GM21381 (cell line): Measurements from ENCODE around the gene CST7.

Source experiments
- ATAC-seq: cut with Tn5 transposase; IDR thresholded peaks from one replicate; pipeline ENCODE4 v1.9.1; 2021; ENCODE audit warnings: mild to moderate bottlenecking, moderate library complexity; ENCODE audit not compliant: unreplicated experiment

Gene CST7

DNA sequence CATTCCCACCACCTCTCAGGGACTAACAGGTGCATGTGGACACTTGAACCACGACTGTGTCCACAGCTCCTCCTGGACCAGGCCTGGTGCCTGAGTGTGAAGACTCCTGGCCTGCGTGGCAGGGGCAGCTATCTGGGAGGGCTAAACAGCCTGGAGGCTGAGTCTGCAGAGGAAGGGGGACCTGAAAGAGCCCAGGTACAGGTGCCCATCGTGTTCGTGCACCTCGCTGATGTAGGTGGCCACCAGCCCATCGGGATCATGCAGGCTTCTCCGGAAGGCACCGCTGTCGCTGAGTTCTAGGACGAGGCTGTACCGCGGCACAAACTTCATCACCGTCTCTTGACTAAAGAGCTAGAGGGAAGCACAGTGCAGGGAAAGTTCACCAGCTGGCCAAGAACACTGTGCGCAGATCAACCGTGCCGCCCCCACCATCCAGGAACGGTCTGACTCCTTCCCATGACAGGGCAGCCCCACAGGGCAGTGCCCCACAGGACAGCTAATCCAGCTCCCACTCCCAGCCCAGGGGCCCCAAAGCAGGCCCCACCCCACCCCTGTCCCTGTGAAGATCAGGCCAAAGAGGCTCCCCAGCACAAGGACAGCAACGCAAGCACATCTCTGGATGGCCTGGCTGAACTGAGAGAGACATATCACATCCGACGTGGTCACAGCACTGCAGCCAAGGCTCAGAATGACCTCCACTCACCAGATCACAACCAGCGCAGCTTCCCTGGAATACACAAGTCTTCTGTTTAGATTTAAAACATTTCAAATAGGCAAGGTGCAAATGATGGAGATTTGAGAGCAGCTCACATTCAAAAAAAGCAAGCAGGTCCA is 14.8 kb downstream of the CST7 start:
- no peak for ATAC-seq

DNA sequence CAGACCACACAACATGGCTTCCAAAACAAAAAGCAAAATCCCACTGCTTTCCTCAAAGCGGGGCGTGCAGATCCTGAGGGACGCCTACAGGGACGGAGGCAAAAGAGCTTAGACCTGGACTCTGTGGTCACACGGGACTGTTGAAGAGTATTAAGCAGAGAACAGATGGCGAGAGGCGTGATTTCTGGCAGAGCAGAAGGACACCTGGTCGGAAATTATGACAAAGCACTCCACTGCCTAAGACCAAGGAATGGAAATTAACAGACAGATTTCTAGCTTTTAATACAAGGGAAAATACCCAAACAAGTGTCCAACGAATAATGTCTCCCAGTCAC is 15.4 kb downstream of the CST7 start:
- ATAC-seq, result no peak

DNA sequence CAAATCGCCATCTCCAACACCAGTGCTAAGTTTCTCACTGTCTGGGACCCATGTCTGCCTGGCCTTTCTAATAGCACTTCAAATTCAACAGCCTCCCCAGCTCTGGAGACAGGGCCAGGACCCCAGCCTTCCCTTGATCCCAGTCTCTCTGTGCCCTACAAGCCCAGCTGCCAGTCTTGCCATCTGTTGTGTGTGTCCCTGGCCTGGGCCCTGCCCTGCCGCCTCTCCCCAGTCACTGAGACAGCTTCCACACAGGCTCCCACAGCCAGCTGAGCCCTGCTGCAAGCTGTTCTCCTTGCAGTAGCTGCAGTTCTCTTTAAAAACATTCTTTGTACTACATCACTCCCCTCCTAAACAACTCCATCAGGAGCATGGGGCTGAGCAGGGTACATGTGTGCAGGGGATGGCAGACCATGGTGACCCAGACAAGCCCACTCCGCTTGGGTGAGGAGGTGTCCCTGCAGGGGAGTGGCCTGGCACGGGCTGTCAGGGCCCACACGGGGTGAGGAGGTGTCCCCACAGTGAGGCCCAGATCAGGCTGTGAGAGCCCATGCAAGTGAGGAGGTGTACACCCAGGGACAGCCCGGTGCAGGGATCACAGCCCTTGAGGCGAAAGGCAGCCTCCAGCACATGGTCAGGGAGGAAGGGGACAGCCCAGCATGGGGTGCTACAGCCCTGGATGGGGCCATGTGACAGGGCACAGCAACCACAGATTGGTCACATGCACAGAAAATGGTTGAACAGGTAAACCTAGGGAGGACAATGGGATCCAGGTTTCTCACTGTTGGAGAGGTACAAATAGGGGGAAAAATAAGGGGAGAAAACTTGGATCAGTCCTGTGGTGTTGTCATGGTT is 16.2 kb downstream of the CST7 start:
- no peak for ATAC-seq

DNA sequence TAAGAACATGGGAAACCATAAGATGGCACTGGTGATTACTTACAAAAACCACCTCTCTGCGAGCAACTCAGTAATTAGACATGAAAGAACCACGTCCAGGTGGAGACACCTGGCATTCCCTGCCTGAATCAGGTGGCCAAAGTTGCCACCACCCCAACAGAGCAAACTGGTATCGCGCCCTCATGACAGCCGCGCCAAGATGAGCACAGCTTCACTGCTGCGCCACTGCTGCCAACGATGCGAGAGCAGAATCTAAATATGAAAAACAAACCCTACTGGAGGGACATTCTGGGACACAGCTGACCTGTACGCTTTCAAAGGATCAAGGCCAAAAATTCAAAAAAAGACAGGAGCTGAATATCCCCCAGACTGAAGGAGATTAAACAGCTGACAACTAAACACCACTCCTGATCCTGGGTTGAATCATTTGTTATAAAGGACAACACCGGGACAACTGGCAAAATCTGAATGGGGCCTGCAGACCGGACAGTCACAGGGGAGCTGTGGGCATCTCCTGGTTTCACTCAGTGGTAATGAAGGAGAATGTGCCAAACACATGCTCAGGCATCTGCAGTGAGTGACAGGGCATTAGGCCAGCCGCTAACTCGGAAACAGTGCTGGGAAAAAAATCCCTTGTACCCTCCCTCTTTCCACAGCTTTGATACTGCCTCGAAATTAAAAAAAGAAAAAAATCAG is 17.4 kb downstream of the CST7 start:
- ATAC-seq, result no peak

DNA sequence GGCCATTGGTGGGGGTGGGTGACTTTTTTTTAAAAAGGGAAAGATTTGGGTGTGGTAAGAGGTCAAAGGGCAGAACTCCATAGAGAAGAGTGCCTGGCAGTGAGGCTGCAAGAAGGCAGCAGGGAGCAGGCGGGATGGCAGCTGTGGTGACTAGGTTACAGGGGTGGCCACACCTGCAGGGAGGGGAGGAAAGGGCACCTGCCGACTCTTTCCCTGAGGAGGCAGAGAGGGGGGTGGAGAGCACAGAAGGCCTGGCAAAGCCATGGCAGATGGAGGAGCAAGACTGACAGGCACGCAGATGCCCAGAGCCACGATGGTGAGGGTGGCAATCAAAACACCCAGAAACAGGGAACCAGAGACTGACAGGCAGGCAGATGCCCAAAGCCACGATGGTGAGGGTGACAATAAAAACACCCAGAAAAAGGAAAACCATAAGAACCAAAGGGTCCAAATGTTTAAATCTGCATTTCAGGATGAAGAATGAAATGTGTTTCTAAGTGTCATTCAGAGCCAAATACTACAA is 19.3 kb downstream of the CST7 start:
- ATAC-seq, result no peak

DNA sequence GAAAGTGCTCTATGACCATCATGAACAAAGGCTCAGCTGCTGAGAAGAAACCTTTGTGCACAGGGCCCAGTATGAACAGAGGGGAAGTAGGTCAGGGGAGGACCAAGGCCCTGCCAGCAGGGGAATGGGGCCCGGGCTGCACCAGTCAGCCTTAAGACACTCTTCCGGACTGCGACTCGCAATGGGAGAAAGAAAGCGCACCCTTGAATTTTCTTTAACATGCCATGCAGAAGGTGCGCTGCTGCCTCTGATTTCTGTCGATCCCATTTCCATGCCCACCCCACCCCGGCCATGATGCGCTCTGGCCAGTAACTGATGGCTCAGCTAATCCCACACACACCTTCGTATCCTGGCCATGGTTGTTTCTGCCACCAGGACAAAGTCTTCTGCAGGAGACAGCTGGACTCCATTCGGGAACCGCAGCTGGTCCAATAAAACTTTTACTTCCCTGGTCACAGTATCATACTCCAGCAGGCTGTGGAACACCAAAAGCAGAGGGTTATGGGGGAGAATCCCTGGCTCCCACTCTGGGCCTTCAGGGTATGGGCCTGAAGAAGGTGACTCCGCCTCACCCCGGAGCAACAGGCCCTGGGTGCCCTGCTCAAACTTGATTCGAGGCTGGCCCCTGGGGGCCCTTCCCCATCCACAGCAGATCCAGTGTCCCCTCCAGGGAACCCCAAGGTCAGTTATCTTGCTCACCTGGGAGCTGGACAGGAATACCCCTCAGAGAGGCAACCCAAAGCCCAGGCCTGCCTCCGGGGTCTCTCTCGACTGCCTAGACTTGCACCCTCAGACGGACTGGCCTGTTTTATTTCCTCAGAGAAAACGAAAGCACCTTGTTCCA is 20.3 kb downstream of the CST7 start:
- ATAC-seq, result no peak

DNA sequence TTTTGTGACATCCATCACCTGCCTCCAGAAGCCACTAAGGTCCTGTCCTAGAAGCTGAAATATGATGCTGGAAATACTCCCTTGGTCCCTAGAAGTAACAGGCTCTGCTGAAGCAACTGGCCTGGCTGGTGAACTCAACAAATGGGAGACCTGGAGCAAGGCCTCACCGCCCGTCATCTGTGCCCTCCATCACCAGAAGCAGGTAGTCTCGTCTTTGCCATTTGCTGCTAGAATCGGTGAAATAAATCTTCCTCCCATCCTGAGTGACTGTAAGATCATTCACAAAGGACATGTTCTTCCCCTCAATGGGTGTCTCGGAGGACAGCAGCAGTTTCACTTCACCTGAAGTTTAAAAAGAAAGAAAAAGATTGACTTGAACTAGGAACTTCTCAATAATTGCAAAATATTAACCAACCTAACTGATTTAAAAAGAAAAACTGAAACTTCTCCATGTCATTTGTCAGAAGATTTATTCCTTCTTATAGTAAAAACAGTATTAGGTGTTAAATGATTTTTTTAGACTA is 21.0 kb downstream of the CST7 start:
- no peak for ATAC-seq

DNA sequence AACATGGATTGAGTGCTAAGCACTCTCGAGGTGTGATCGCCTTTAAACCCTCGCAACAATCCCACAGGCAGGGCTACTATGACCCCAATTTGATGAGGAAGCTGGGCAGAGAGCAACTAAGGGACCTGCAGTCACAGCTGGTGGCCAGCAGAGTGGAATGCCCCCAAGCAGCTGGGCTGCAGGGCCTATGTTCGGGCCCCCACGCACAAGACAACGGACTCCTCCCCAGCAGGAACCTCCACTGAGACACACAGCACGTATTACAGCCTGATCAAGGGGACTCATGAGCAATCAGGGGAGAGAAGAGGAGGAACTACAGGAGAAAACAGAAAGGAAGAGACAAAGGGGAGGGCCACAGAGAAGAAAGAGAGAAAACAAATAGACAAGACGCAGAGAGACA is 21.7 kb downstream of the CST7 start:
- no peak for ATAC-seq

DNA sequence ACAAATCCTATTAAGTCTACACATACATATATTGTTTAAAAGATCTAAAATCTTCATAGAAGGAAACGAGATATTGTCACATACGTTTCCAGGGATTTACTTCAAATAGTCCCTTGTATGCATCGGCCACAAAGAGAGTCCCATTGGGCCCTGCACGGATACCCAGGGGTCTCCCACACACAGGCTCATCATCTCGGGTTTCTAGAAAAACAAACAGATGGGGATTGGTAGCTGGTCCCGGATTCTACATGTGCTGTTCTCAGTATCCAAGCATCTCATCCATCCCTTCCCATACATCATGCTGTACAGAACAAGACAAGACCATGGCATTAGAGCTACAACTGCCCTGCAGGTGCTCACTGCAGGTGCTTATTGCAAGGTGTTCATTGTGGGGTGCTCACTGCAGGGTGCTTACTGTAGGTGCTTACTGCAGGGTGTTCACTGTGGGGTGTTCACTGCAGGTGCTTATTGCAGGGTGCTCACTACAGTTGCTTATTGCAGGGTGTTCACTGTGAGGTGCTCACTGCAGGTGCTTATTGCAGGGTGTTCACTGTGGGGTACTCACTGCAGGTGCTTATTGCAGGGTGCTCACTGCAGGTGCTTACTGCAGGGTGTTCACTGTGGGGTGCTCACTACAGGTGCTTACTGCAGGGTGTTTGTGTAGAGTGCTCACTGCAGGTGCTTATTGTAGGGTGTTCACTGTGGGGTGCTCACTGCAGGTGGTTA is 22.5 kb downstream of the CST7 start:
- ATAC-seq, result no peak

DNA sequence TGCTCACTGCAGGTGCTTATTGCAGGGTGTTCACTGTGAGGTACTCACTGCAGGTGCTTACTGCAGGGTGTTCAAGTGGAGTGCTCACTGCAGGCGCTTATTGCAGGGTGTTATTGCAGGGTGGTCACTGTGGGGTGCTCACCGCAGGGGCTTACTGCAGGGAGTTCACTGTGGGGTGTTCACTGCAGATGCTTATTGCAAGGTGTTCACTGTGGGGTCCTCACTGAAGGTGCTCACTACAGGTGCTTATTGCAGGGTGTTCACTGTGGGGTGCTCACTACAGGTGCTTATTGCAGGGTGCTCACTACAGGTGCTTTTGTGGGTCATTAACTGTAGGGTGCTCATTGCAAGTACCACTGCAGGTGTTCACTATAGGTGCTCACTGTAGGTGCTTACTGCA is 23.3 kb downstream of the CST7 start:
- ATAC-seq, result no peak

DNA sequence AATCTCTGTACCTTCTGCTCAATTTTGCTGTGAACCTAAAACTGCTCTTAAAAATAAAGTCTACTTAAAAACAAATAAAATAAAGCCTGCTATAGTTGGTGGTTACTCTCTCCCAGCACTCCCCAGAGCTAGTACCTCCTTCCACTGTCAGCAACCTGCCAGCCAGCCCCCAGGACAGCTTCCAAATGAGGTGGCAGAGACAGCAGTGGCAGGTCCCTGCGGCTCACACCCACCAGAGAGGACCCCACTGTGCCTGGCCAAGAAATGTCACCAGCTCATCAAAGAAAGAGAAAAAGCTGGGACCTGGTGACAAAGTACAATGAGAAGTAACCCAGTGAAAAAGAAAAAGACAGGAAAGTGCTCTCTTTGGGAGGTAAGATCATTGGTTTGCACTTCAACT is 28.3 kb downstream of the CST7 start:
- no peak for ATAC-seq

DNA sequence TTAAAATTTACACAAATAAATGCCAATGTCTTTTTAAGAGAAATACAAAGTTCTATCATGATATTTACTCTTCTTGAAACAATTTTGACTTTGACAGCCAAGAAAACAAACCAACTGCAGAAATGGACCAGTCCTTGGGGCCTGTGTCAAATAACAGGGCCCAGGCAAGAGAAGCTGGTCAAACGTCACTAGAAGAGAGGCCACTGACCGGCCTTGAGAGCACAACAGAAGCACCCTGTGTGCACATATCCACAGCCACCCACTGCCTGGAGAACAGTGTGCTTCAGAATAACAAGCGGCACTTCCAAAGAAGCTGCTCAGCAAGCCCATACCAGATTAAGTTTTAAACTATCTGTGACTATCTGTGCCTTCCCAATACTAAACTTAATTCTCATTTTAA is 28.7 kb downstream of the CST7 start:
- no peak for ATAC-seq

DNA sequence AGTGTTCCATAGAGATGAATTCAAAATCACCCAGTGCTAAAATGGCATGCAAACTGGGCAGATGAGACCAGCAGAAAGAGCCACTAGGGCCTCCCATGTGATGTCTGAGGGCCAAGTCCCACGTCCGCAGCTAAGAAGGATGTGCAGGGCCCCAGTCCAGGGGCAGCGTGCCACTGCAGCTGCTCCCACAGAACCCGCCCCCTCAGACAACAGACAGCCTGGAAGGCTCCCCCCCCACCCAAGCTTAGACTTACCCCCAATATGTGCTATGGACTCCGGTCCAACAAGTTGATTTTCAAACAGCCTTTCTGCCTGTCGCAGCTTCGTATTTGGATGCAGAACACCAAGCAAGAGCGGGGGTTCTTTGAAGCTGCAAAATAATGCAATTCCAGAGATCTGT is 29.4 kb downstream of the CST7 start:
- no peak for ATAC-seq

DNA sequence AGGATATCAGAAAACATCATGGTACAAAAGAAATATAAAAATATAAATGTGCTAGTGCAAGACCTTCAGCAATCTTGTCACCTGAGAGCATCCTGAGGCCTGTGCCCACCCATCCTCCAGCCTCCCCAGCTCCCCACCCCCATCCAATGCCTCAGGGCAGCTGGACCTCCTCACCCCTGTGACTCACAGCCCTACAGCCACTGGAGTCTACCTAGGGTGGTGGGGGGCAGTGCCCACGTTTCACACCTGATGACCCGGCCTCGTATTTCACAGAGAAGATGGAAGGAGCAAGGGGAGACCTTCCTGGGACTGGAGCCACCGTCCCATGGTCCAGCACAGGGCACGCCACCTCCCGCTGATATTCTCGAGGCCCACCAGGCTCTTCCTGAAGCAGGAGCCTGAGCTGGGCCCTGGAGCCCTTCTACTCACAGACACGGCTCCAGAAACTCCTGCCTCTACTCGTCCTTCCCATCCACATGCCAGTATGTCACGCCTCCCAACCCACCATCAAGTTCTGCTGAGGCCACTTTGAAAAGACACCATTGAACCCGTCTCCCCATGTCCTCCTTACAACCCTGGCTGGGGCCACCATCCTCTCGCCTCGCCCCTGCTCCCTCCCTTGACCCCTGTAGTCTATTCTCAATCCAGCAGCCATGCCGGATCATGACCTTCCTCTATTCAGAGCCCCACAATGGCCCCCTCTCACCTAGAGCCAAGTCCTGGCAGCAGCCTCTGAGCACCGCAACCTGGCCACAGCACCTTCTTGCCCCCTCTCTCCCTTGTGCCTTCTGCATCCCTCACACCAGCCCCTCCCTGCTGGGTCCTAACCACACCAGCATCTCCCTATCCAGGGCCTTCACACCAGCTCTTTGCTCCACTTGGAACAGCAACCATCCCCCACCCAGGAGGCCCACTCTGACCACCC is 30.2 kb downstream of the CST7 start:
- ATAC-seq, result no peak

DNA sequence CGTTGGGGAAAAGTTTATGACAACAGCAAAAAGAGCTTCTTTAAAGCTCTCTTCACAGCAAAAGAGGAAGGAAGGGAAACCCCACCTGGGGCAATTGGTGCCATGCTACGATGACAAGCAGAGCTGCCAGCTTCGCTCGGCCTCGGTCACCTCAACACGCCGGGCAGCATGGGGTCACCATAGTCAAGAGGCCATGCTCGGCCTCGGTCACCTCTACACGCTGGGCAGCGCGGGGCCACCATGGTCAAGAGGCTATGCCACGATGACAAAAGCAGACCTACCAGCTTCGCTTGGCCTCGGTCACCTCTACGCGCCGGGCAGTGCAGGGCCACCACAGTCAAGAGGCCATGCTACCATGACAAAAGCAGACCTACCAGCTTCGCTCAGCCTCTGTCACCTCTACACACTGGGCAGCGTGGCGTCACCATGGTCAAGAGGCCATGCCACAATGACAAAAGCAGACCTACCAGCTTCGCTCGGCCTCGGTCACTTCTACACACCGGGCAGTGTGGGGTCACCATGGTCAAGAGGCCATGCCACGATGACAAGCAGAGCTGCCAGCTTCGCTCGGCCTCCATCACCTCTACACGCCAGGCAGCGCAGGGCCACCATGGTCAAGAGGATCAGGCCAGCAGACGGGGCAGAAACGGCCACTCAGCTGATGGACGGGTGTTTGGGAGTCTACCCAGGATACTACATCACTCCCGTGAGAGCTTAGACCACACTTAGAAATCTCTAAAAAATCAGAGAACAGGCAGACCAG is 31.4 kb downstream of the CST7 start:
- no peak for ATAC-seq

DNA sequence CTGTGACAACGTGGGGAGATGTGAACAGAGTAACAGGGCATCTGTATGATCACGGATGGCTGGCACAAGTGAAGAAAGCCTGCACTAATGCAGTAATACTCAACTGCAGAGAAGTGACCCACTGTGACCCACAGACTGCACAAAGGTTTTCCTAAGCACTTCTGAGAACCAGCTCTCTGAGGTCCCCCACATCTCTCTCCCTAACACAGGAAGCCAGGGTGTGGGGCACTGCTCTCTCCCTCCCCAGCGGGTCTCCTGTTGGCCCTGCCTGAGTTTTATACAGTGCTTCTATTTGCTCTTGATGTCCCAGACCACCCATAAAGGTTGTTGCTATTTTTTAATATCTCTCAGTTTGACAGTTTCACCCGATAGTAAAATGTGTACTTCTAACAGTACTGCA is 32.2 kb downstream of the CST7 start:
- ATAC-seq, result no peak

DNA sequence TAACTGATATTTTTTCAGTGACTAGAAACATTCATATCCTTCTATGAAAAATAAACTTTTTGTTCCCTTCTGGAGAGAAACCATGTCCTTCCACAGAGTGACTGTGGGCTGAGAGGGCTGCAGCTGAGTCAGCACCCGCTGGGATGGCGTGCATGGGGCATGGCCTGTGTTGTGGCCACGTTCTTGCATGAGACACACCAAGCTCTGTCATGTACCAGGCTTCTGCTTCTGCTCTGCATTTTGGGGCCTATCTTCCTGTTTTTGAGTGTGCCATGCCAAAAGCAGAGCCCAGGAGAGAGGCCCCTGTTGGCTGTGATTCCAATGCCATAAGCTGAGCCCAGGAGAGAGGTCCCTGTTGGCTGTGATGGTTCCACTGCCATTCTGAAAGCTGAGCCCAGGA is 32.7 kb downstream of the CST7 start:
- no peak for ATAC-seq

DNA sequence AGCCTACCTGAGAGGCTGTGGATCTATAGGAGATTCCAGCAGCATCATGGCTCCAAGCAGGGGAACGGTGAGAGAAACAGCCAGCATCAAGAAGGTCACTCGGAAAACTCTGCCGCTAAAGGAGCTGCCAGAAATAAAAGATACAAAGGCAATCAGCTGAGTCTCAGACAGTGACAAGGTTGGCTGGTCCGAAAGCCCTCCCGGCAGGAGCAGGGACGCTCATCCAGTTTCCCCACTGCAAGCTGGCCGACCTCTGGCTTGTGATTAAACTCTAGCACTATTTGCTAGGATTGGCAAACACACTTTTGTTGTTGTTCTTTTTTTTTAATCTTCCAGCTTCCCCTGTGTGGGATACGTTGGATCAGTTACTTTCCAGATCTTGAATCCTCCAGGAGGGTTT is 34.8 kb downstream of the CST7 start:
- no peak for ATAC-seq
